IMR-90 (cell line): ENCODE measurements around the gene ITPR2. TPM values are rescaled to one million over a fixed set of nuclear protein-coding genes. Genes with fewer than 3 reads are reported as not detected.

Experiments used
- ATAC-seq: fragments of 200-7000 bp; cut with Tn5 transposase; 2 replicates; pipeline ENCODE4 v1.9.1; 2020; ENCODE audit warnings: low read depth, mild to moderate bottlenecking, moderate library complexity
- BruUV-seq: library from RNA; stranded (reverse); fragments of 400-500 nt; replicated peaks from 2 replicates; lab custom pipeline; 2021; lab: Mats Ljungman, UMichigan
- CTCF ChIA-PET: fragments of 300-600 bp; formaldehyde crosslinking; extraction: SDS; loops from one replicate; lab custom pipeline; 2021; ENCODE audit warnings: antibody characterized with exemption; lab: Yijun Ruan, JAX
- POLR2A ChIA-PET: fragments of 300-600 bp; sonication (Branson Sonifier 250); formaldehyde crosslinking; loops from one replicate; lab custom pipeline; 2022; ENCODE audit warnings: antibody characterized with exemption; ENCODE audit not compliant: unreplicated experiment; lab: Charles Lee
- DNase-seq: peaks from one replicate; pipeline ENCODE4 v3.0.0; 2013
- H2AFZ ChIP-seq: replicated peaks from 2 replicates; pipeline ENCODE3; 2013; ENCODE audit warnings: low read length, mild to moderate bottlenecking; ENCODE audit not compliant: poor library complexity
- H2AK5ac ChIP-seq: 2 replicates; pipeline ENCODE4 v1.6.1; 2013; ENCODE audit warnings: low read depth, low read length, inconsistent platforms
- H2AK9ac ChIP-seq: replicated peaks from 2 replicates; pipeline ENCODE3; 2013; ENCODE audit warnings: mild to moderate bottlenecking, low read depth, low read length, moderate library complexity; ENCODE audit not compliant: poor library complexity
- H2BK120ac ChIP-seq: 2 replicates; pipeline ENCODE4 v1.6.1; 2013; ENCODE audit warnings: low read depth, low read length, inconsistent platforms
- H2BK15ac ChIP-seq: 3 replicates; pipeline ENCODE4 v1.6.1; 2013; ENCODE audit warnings: low read depth, low read length, inconsistent platforms
- H2BK20ac ChIP-seq: 2 replicates; pipeline ENCODE4 v1.6.1; 2013; ENCODE audit warnings: low read depth, mild to moderate bottlenecking, inconsistent platforms, low read length, moderate library complexity
- H2BK5ac ChIP-seq: 2 replicates; pipeline ENCODE4 v1.6.1; 2013; ENCODE audit warnings: mild to moderate bottlenecking, low read depth, low read length, inconsistent platforms; ENCODE audit not compliant: poor library complexity, severe bottlenecking
- H3K14ac ChIP-seq: replicated peaks from 2 replicates; pipeline ENCODE4 v1.6.1; 2013; ENCODE audit warnings: low read depth, low read length, inconsistent platforms
- H3K18ac ChIP-seq: 2 replicates; pipeline ENCODE4 v1.6.1; 2013; ENCODE audit warnings: low read depth, low read length, control low read depth
- H3K23ac ChIP-seq: 2 replicates; pipeline ENCODE4 v1.6.1; 2013; ENCODE audit warnings: low read depth, low read length, inconsistent platforms
- H3K27ac ChIP-seq: 2 replicates; pipeline ENCODE4 v1.5.1; 2013; ENCODE audit warnings: mild to moderate bottlenecking, control low read depth, low read length; ENCODE audit not compliant: insufficient read depth
- H3K27me3 ChIP-seq: 2 replicates; pipeline ENCODE4 v1.6.1; 2013; ENCODE audit warnings: low read length; ENCODE audit not compliant: control insufficient read depth, insufficient read depth
- H3K36me3 ChIP-seq: 2 replicates; pipeline ENCODE4 v1.6.1; 2013; ENCODE audit warnings: low read length, mixed read lengths; ENCODE audit not compliant: control insufficient read depth, insufficient read depth
- H3K4ac ChIP-seq: 2 replicates; pipeline ENCODE4 v1.6.1; 2013; ENCODE audit warnings: low read depth, low read length, inconsistent platforms
- H3K4me1 ChIP-seq: 2 replicates; pipeline ENCODE4 v1.6.1; 2013; ENCODE audit warnings: low read length, mixed read lengths; ENCODE audit not compliant: control insufficient read depth, insufficient read depth
- H3K4me2 ChIP-seq: 2 replicates; pipeline ENCODE4 v1.6.1; 2013; ENCODE audit warnings: low read depth, mild to moderate bottlenecking, control low read depth, low read length, moderate library complexity
- H3K4me3 ChIP-seq: 2 replicates; pipeline ENCODE4 v1.5.1; 2013; ENCODE audit warnings: low read depth, mild to moderate bottlenecking, control low read depth, low read length, moderate library complexity; ENCODE audit not compliant: insufficient read depth
- H3K56ac ChIP-seq: 2 replicates; pipeline ENCODE4 v1.6.1; 2013; ENCODE audit warnings: low read length, inconsistent platforms; ENCODE audit not compliant: insufficient read depth; ENCODE audit errors: extremely low read depth
- H3K79me1 ChIP-seq, 2 experiments: 2 replicates each; pipeline ENCODE4 v1.6.1; 2013; ENCODE audit warnings: low read length in 2 of 2, inconsistent platforms in 1 of 2, low read depth in 1 of 2
- H3K9ac ChIP-seq: 2 replicates; pipeline ENCODE4 v1.6.1; 2013; ENCODE audit warnings: low read depth, low read length, control low read depth
- H3K9me1 ChIP-seq: 2 replicates; pipeline ENCODE4 v1.6.1; 2013; ENCODE audit warnings: low read length, inconsistent platforms; ENCODE audit not compliant: insufficient read depth
- H3K9me3 ChIP-seq: 2 replicates; pipeline ENCODE4 v1.6.1; 2013; ENCODE audit warnings: low read length; ENCODE audit not compliant: control insufficient read depth, insufficient read depth
- H4K20me1 ChIP-seq: 2 replicates; pipeline ENCODE4 v1.6.1; 2013; ENCODE audit warnings: low read length, inconsistent platforms; ENCODE audit not compliant: insufficient read depth
- H4K5ac ChIP-seq: 2 replicates; pipeline ENCODE4 v1.6.1; 2013; ENCODE audit warnings: mild to moderate bottlenecking, low read depth, low read length, control low read depth
- H4K8ac ChIP-seq, 2 experiments: 2 replicates each; pipeline ENCODE4 v1.6.1; 2013; ENCODE audit warnings: low read depth in 2 of 2, low read length in 2 of 2, control low read depth in 1 of 2, inconsistent platforms in 1 of 2
- H4K91ac ChIP-seq: 2 replicates; pipeline ENCODE4 v1.6.1; 2013; ENCODE audit warnings: low read depth, low read length, inconsistent platforms; ENCODE audit not compliant: insufficient read depth
- BHLHE40 ChIP-seq: fragments of 150-350 bp; IDR thresholded peaks from 2 replicates; pipeline ENCODE4 v1.6.1; 2016; ENCODE audit warnings: mild to moderate bottlenecking, low read depth, low read length
- CHD1 ChIP-seq: IDR thresholded peaks from 2 replicates; pipeline ENCODE4 v1.6.1; 2012; ENCODE audit warnings: low read depth, low read length, improper control_type of control experiment
- CTCF ChIP-seq: conservative IDR thresholded peaks from 2 replicates; pipeline ENCODE4 v1.5.1; 2012; ENCODE audit warnings: mild to moderate bottlenecking, low read depth, low read length, improper control_type of control experiment
- MAFK ChIP-seq: IDR thresholded peaks from 2 replicates; pipeline ENCODE4 v1.6.1; 2012; ENCODE audit warnings: low read depth, low read length, improper control_type of control experiment
- NFE2L2 ChIP-seq: fragments of 150-350 bp; IDR thresholded peaks from 2 replicates; pipeline ENCODE4 v1.6.1; 2016; ENCODE audit warnings: low read depth, mild to moderate bottlenecking, low read length
- POLR2A ChIP-seq: IDR thresholded peaks from 2 replicates; pipeline ENCODE4 v1.6.1; 2012; ENCODE audit warnings: mild to moderate bottlenecking, low read depth, low read length
- RAD21 ChIP-seq: IDR thresholded peaks from 2 replicates; pipeline ENCODE4 v1.6.1; 2012; ENCODE audit warnings: low read length, improper control_type of control experiment
- RFX5 ChIP-seq: IDR thresholded peaks from 2 replicates; pipeline ENCODE4 v1.8.0; 2012; ENCODE audit warnings: low read depth, mild to moderate bottlenecking, low read length, moderate library complexity
- SMC3 ChIP-seq: fragments of 150-350 bp; IDR thresholded peaks from 2 replicates; pipeline ENCODE4 v1.6.1; 2016; ENCODE audit warnings: low read depth, mild to moderate bottlenecking, antibody characterized with exemption, low read length, moderate library complexity
- dilution Hi-C: fragments of 300-500 bp; cut with HindIII; formaldehyde crosslinking; loops from one replicate; pipeline ENCODE4 v1.14.3; 2018; ENCODE audit warnings: low sequenced_read_pairs; ENCODE audit not compliant: unreplicated experiment
- in situ Hi-C: fragments of 300-500 bp; cut with MboI; formaldehyde crosslinking; loops from 3 replicates; pipeline ENCODE4 v1.14.3; 2019; ENCODE audit warnings: low sequenced_read_pairs, inconsistent platforms, mixed read lengths
- intact Hi-C: fragments of 100-400 bp; cut with micrococcal nuclease; formaldehyde crosslinking; loops from 2 replicates; pipeline ENCODE4 v1.10.0; 2022
- polyA plus RNA-seq, 3 experiments: library from polyadenylated mRNA; depleted of rRNA; stranded (reverse); fragments of >200 nt; gene quantifications; 2 replicates each; pipeline ENCODE4 v1.2.3, GENCODE V29; 2012; ENCODE audit warnings: low replicate concordance in 1 of 3
- total RNA-seq: library from RNA; depleted of rRNA; stranded (reverse); fragments of >200 nt; gene quantifications from 2 replicates; pipeline ENCODE4 v1.2.3, GENCODE V29; 2012

ITPR2 gene
- total and polyA plus RNA-seq, 2 of the 4 experiments (the other 2 are of a cell fraction): 1.2 to 9.0 TPM

DNA sequence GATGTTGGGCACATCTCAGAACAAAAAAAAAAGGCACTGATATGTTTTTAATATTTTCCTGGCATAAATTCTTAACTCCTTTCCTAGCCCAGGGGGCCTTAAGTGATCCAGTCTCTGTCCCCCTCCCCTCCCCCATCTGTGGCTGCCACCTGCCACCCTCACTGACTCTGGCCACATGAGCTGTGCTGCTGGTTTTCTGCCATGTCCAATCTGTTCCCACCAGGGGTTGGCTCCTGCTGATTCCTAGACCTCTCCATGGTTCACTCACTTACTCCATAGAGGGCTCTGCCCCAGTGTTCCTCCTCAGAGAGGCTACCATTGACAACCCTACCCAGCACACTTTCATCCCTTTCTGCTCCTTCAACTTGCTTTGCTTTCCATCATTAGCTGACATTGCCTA is 474.3 kb downstream of the ITPR2 start:
- CTCF ChIA-PET: no interaction called here
- POLR2A ChIA-PET: no interaction called here
- dilution Hi-C loops: no loop called here

More for the DNA sequence above, 474.3 kb downstream of the ITPR2 start:
- no peak overlapping the region for H3K9ac ChIP-seq
- H2AFZ ChIP-seq: no peak overlapping the region
- H2BK120ac ChIP-seq: no peak overlapping the region
- H3K36me3 ChIP-seq: no peaks in the 10 kb centered on the region
- TF ChIP-seq CHD1 (no peak), BHLHE40 (no peak), RFX5 (no peak), NFE2L2 (no peak), CTCF (no peak), MAFK (no peak), RAD21 (no peak), POLR2A (no peak), SMC3 (no peak)
- no peak overlapping the region for H3K4me3 ChIP-seq
- H3K4ac ChIP-seq: no peak overlapping the region
- no peak overlapping the region for H3K18ac ChIP-seq
- no peak overlapping the region for H2BK15ac ChIP-seq
- no peaks in the 10 kb centered on the region for H3K27me3 ChIP-seq
- no peak overlapping the region for H3K27ac ChIP-seq
- in situ Hi-C loops (no loop called here), intact Hi-C loops (no loop called here)
- H3K4me2 ChIP-seq: no peak overlapping the region
- H3K23ac ChIP-seq: no peak overlapping the region
- H4K8ac ChIP-seq: no peak overlapping the region
- H3K14ac ChIP-seq: no peak overlapping the region
- H2AK5ac ChIP-seq: no peak overlapping the region
- H3K56ac ChIP-seq: no peak overlapping the region
- H3K4me1 ChIP-seq: no peaks in the 10 kb centered on the region
- ATAC-seq: no peak
- no peak overlapping the region for H2BK20ac ChIP-seq
- no peaks in the 10 kb centered on the region for H3K9me3 ChIP-seq
- no peaks in the 10 kb centered on the region for H3K79me1 ChIP-seq
- H2BK5ac ChIP-seq: no peak overlapping the region
- no peak for DNase-seq
- no peaks in the 10 kb centered on the region for H3K9me1 ChIP-seq
- H4K20me1 ChIP-seq: no peaks in the 10 kb centered on the region
- no peak overlapping the region for H4K5ac ChIP-seq
- no peak overlapping the region for H2AK9ac ChIP-seq
- BruUV-seq: no TSS peak
- no peak overlapping the region for H4K91ac ChIP-seq
